WTC11 (cell line): Measurements from ENCODE around the gene TNFRSF19. TPM values are rescaled to one million over a fixed set of nuclear protein-coding genes. Genes with fewer than 3 reads are reported as not detected.

Experiments
- ATAC-seq: fragments of 200-7000 bp; cut with Tn5 transposase; 2 replicates; pipeline ENCODE4 v1.10.0; 2021; ENCODE audit warnings: mild to moderate bottlenecking, moderate library complexity
- CTCF ChIA-PET: fragments of 300-600 bp; sonication (Branson Sonifier 250); formaldehyde crosslinking; loops from one replicate; lab custom pipeline; 2021; ENCODE audit warnings: antibody characterized with exemption; lab: Charles Lee
- POLR2A ChIA-PET: fragments of 350-600 bp; sonication (Branson Sonifier 250); formaldehyde crosslinking; loops from one replicate; lab custom pipeline; 2021; ENCODE audit warnings: antibody characterized with exemption; lab: Charles Lee
- DNase-seq: peaks from one replicate; pipeline ENCODE4 v3.0.0; 2021; ENCODE audit warnings: low spot score
- H3K27ac Mint-ChIP-seq: 2 replicates; pipeline ENCODE4 v1.8.0; 2021; ENCODE audit warnings: mixed read lengths
- H3K27me3 Mint-ChIP-seq: 2 replicates; pipeline ENCODE4 v1.8.0; 2021; ENCODE audit warnings: low read depth, mild to moderate bottlenecking, moderate library complexity, mixed read lengths
- H3K36me3 Mint-ChIP-seq: 2 replicates; pipeline ENCODE4 v1.8.0; 2021; ENCODE audit warnings: mixed read lengths
- H3K4me1 Mint-ChIP-seq: 2 replicates; pipeline ENCODE4 v1.8.0; 2022; ENCODE audit warnings: mixed read lengths
- H3K4me3 Mint-ChIP-seq: 2 replicates; pipeline ENCODE4 v1.8.0; 2021; ENCODE audit warnings: mild to moderate bottlenecking, moderate library complexity, mixed read lengths
- H3K9me3 Mint-ChIP-seq: 2 replicates; pipeline ENCODE4 v1.8.0; 2021; ENCODE audit warnings: mixed read lengths
- ARID4B ChIP-seq: sonication (generic); formaldehyde crosslinking; IDR thresholded peaks from 2 replicates; pipeline ENCODE4 v1.8.0; 2023; ENCODE audit warnings: missing genetic modification reagents, mild to moderate bottlenecking, borderline replicate concordance
- ATF1 ChIP-seq: sonication (generic); formaldehyde crosslinking; IDR thresholded peaks from 2 replicates; pipeline ENCODE4 v1.8.1; 2023; ENCODE audit warnings: mild to moderate bottlenecking, moderate library complexity, missing genetic modification reagents
- ATF2 ChIP-seq: sonication (generic); formaldehyde crosslinking; IDR thresholded peaks from 2 replicates; pipeline ENCODE4 v1.8.1; 2022; ENCODE audit warnings: low read depth, missing genetic modification reagents, borderline replicate concordance
- GRHL2 ChIP-seq: fragments of 250-450 bp; sonication (Bioruptor Pico); IDR thresholded peaks from 2 replicates; pipeline ENCODE4 v1.8.0; 2022; ENCODE audit warnings: mild to moderate bottlenecking, moderate library complexity; ENCODE audit not compliant: insufficient replicate concordance, severe bottlenecking
- IRF1 ChIP-seq: sonication (generic); formaldehyde crosslinking; IDR thresholded peaks from 2 replicates; pipeline ENCODE4 v1.8.0; 2023; ENCODE audit warnings: missing genetic modification reagents
- IRF2 ChIP-seq: sonication (generic); formaldehyde crosslinking; IDR thresholded peaks from 2 replicates; pipeline ENCODE4 v1.8.0; 2022; ENCODE audit warnings: low read depth, missing genetic modification reagents, borderline replicate concordance
- JAZF1 ChIP-seq: fragments of 250-450 bp; sonication (Bioruptor Pico); IDR thresholded peaks from 2 replicates; pipeline ENCODE4 v1.9.0; 2021; ENCODE audit warnings: moderate library complexity, mild to moderate bottlenecking, inconsistent platforms
- KAT7 ChIP-seq: sonication (generic); formaldehyde crosslinking; IDR thresholded peaks from 2 replicates; pipeline ENCODE4 v1.8.1; 2023; ENCODE audit warnings: missing genetic modification reagents, mild to moderate bottlenecking, borderline replicate concordance
- NFATC4 ChIP-seq: fragments of 250-450 bp; sonication (Bioruptor Pico); IDR thresholded peaks from 2 replicates; pipeline ENCODE4 v1.9.0; 2021; ENCODE audit warnings: mild to moderate bottlenecking
- NFE2L1 ChIP-seq: sonication (generic); formaldehyde crosslinking; IDR thresholded peaks from 2 replicates; pipeline ENCODE4 v1.8.1; 2023; ENCODE audit warnings: missing genetic modification reagents
- RORB ChIP-seq: fragments of 250-450 bp; sonication (Bioruptor Pico); IDR thresholded peaks from 2 replicates; pipeline ENCODE4 v1.9.0; 2021; ENCODE audit warnings: mild to moderate bottlenecking
- TP53 ChIP-seq: sonication (generic); formaldehyde crosslinking; IDR thresholded peaks from 2 replicates; pipeline ENCODE4 v1.8.1; 2023; ENCODE audit warnings: mild to moderate bottlenecking, missing genetic modification reagents
- ZBTB21 ChIP-seq: sonication (generic); formaldehyde crosslinking; IDR thresholded peaks from 2 replicates; pipeline ENCODE4 v1.8.1; 2023; ENCODE audit warnings: mild to moderate bottlenecking, missing genetic modification reagents, borderline replicate concordance
- ZNF121 ChIP-seq: sonication (generic); formaldehyde crosslinking; IDR thresholded peaks from 2 replicates; pipeline ENCODE4 v1.8.0; 2023; ENCODE audit warnings: missing genetic modification reagents
- ZNF317 ChIP-seq: sonication (generic); formaldehyde crosslinking; IDR thresholded peaks from 2 replicates; pipeline ENCODE4 v1.8.1; 2023; ENCODE audit warnings: low read depth, mild to moderate bottlenecking, moderate library complexity, missing genetic modification reagents, borderline replicate concordance
- ZNF423 ChIP-seq: fragments of 250-450 bp; sonication (Bioruptor Pico); IDR thresholded peaks from 2 replicates; pipeline ENCODE4 v2.1.2; 2022; ENCODE audit warnings: mild to moderate bottlenecking, moderate library complexity
- total RNA-seq: library from RNA; stranded (reverse); gene quantifications from 3 replicates; pipeline ENCODE4 v1.2.3, GENCODE V29; 2021
- TF ChIP-seq, protein P1 (sequence below): sonication (generic); formaldehyde crosslinking; conservative IDR thresholded peaks from 2 replicates; pipeline ENCODE4 v1.8.1; 2023; ENCODE audit warnings: mild to moderate bottlenecking, low read depth, missing genetic modification reagents, moderate library complexity
- TF ChIP-seq, protein P2 (sequence below): sonication (generic); formaldehyde crosslinking; IDR thresholded peaks from 2 replicates; pipeline ENCODE4 v1.8.1; 2022; ENCODE audit warnings: missing genetic modification reagents, borderline replicate concordance
- TF ChIP-seq, protein P3 (sequence below): sonication (generic); formaldehyde crosslinking; IDR thresholded peaks from 2 replicates; pipeline ENCODE4 v1.8.1; 2023; ENCODE audit warnings: mild to moderate bottlenecking, missing genetic modification reagents, moderate library complexity
- TF ChIP-seq, protein P4 (sequence below): sonication (generic); formaldehyde crosslinking; IDR thresholded peaks from 2 replicates; pipeline ENCODE4 v1.8.1; 2022; ENCODE audit warnings: low read depth, mild to moderate bottlenecking, moderate library complexity, missing genetic modification reagents, borderline replicate concordance

TNFRSF19 gene
- total RNA-seq, 1 experiment from 2014 or later, result 0.20 TPM

GRCh38 chr13:23684647-23685046 is 114.4 kb downstream of the TNFRSF19 start (continued):
- TF ChIP-seq KAT7 (no peak), GRHL2 (CRISPR knock-in tag) (no peak), IRF2 (CRISPR knock-in tag) (no peak)
- TF ChIP-seq, protein P1, sequence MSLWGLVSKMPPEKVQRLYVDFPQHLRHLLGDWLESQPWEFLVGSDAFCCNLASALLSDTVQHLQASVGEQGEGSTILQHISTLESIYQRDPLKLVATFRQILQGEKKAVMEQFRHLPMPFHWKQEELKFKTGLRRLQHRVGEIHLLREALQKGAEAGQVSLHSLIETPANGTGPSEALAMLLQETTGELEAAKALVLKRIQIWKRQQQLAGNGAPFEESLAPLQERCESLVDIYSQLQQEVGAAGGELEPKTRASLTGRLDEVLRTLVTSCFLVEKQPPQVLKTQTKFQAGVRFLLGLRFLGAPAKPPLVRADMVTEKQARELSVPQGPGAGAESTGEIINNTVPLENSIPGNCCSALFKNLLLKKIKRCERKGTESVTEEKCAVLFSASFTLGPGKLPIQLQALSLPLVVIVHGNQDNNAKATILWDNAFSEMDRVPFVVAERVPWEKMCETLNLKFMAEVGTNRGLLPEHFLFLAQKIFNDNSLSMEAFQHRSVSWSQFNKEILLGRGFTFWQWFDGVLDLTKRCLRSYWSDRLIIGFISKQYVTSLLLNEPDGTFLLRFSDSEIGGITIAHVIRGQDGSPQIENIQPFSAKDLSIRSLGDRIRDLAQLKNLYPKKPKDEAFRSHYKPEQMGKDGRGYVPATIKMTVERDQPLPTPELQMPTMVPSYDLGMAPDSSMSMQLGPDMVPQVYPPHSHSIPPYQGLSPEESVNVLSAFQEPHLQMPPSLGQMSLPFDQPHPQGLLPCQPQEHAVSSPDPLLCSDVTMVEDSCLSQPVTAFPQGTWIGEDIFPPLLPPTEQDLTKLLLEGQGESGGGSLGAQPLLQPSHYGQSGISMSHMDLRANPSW (CRISPR knock-in tag), result no peak
- TF ChIP-seq, protein P2, sequence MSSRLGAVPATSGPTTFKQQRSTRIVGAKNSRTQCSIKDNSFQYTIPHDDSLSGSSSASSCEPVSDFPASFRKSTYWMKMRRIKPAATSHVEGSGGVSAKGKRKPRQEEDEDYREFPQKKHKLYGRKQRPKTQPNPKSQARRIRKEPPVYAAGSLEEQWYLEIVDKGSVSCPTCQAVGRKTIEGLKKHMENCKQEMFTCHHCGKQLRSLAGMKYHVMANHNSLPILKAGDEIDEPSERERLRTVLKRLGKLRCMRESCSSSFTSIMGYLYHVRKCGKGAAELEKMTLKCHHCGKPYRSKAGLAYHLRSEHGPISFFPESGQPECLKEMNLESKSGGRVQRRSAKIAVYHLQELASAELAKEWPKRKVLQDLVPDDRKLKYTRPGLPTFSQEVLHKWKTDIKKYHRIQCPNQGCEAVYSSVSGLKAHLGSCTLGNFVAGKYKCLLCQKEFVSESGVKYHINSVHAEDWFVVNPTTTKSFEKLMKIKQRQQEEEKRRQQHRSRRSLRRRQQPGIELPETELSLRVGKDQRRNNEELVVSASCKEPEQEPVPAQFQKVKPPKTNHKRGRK (CRISPR knock-in tag), result no peak
- TF ChIP-seq, all 79 proteins: peak for 0

- Mint-ChIP-seq H3K27ac (no peak overlapping the region), H3K4me1 (peaks cover 4% of the 10 kb centered on the region; the same call in 1 of the 2 replicates), H3K9me3 (peaks cover 54% of the 10 kb centered on the region), H3K27me3 (no peaks in the 10 kb centered on the region; the same call in 1 of the 2 replicates), H3K36me3 (peaks cover 31% of the 10 kb centered on the region), H3K4me3 (no peak overlapping the region)
- ATAC-seq, result no peak
- ChIA-PET CTCF (no interaction called here), POLR2A (no interaction called here)
- TF ChIP-seq ATF2 (CRISPR knock-in tag), result no peak
- TF ChIP-seq IRF1 (CRISPR knock-in tag), result no peak
- no peak for TF ChIP-seq ARID4B
- no peak for TF ChIP-seq ZBTB21 (CRISPR knock-in tag)
- TF ChIP-seq JAZF1, result no peak
- no peak for TF ChIP-seq ZNF121
- no peak for DNase-seq
Measured at GRCh38 chr13:23685416-23685815, 115.2 kb downstream of the TNFRSF19 start.

DNA sequence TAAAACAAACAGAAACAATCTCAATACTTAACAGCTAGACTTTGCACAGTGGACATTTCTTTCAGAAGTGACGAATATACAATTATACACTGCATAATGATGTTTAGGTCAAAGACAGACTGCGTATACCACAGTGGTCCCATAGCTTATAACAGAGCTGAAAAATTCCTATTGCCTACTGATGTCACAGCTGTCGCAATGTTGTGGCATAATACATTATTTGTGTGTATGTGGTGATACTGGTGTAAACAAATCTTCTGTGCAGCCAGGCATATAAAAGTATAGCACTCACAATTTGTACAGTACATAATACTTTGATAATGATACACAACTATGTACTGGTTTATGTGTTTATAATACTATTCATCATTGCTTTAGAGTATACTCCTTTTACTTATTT is 116.7 kb downstream of the TNFRSF19 start:
- no peak overlapping the region for H3K27ac Mint-ChIP-seq
- peaks cover 31% of the 10 kb centered on the region for H3K36me3 Mint-ChIP-seq
- H3K27me3 Mint-ChIP-seq, result no peaks in the 10 kb centered on the region; the same call in 1 of the 2 replicates
- DNase-seq, result no peak
- H3K4me1 Mint-ChIP-seq, result no peaks in the 10 kb centered on the region
- POLR2A ChIA-PET, result no interaction called here
- no peak overlapping the region for H3K4me3 Mint-ChIP-seq
- no peak for ATAC-seq
- CTCF ChIA-PET, result no interaction called here
- H3K9me3 Mint-ChIP-seq, result peaks cover 47% of the 10 kb centered on the region
- no peak for TF ChIP-seq RORB
- no peak for TF ChIP-seq ZNF317 (CRISPR knock-in tag)
- TF ChIP-seq, protein P3, sequence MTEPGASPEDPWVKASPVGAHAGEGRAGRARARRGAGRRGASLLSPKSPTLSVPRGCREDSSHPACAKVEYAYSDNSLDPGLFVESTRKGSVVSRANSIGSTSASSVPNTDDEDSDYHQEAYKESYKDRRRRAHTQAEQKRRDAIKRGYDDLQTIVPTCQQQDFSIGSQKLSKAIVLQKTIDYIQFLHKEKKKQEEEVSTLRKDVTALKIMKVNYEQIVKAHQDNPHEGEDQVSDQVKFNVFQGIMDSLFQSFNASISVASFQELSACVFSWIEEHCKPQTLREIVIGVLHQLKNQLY (CRISPR knock-in tag), result no peak
- no peak for TF ChIP-seq ATF1
- no peak for TF ChIP-seq NFATC4 (CRISPR knock-in tag)
- no peak for TF ChIP-seq ZNF423 (CRISPR knock-in tag)
- no peak for TF ChIP-seq TP53 (CRISPR knock-in tag)
- TF ChIP-seq, protein P4, sequence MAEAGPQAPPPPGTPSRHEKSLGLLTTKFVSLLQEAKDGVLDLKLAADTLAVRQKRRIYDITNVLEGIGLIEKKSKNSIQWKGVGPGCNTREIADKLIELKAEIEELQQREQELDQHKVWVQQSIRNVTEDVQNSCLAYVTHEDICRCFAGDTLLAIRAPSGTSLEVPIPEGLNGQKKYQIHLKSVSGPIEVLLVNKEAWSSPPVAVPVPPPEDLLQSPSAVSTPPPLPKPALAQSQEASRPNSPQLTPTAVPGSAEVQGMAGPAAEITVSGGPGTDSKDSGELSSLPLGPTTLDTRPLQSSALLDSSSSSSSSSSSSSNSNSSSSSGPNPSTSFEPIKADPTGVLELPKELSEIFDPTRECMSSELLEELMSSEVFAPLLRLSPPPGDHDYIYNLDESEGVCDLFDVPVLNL (CRISPR knock-in tag), result no peak
- no peak for TF ChIP-seq NFE2L1
- TF ChIP-seq KAT7, result no peak
